ENCODE results near the gene POP7. TPM values are rescaled to one million over a fixed set of nuclear protein-coding genes. Genes with fewer than 3 reads are reported as not detected.

POP7 gene
- total RNA-seq, 1 experiment from 2014 or later = 96.9 TPM

GRCh38 chr7:100710452-100710851 is 4.5 kb downstream of the POP7 start:
- no peak overlapping the region for H3K18ac ChIP-seq (ENCODE audit: insufficient read length, low read depth, low read length)
- H3K79me2 ChIP-seq (ENCODE audit: insufficient read depth, low read length) = peaks cover 8% of the 10 kb centered on the region; the same call in 1 of the 2 replicates
- no peak overlapping the region for H3K4me2 ChIP-seq (ENCODE audit: insufficient read depth, insufficient read length, low read length)
- no peaks in the 10 kb centered on the region for H3K27me3 ChIP-seq (ENCODE audit: insufficient read depth, low read length)
- no peaks in the 10 kb centered on the region for H4K20me1 ChIP-seq (ENCODE audit: control insufficient read depth, insufficient read depth, insufficient read length)
- no peak overlapping the region for H3K9ac ChIP-seq (ENCODE audit: extremely low read depth, insufficient read length, low read length)
- no peak for TF ChIP-seq CTCF (conservative IDR thresholded peaks at IDR 0.05)
- Mint-ChIP-seq H3K9me3 (peaks cover 0 to 2% of the 10 kb centered on the region in 2 experiments; a peak in 1 of 5 replicates), H3K36me3 (ENCODE audit: insufficient read depth in 1 of 3, low read depth in 3 of 3) (peaks cover 4 to 20% (median 17%) of the 10 kb centered on the region in 3 experiments; a peak in 6 of 7 replicates), H3K27me3 (ENCODE audit: low read depth) (peaks cover 1% of the 10 kb centered on the region), H3K27ac (no peak overlapping the region), H3K4me1 (peaks cover 9 to 10% of the 10 kb centered on the region in 2 experiments), H3K4me3 (no peak overlapping the region)
- no peak overlapping the region for H3T11ph ChIP-seq (ENCODE audit: low read length)
- H3K4ac ChIP-seq (ENCODE audit: low read depth, low read length) = no peak overlapping the region
- no peak overlapping the region for H4K5ac ChIP-seq (ENCODE audit: insufficient read length, low read depth, low read length)
- H2AK5ac ChIP-seq (ENCODE audit: insufficient read length, low read length) = no peak overlapping the region
- H2BK20ac ChIP-seq (ENCODE audit: low read depth, low read length, poor library complexity, severe bottlenecking) = no peak overlapping the region
- H3K23ac ChIP-seq (ENCODE audit: insufficient read length, low read depth, low read length) = no peak overlapping the region
- H3K4me1 ChIP-seq (ENCODE audit: insufficient read depth, low read length) = no peaks in the 10 kb centered on the region
- H2BK5ac ChIP-seq (ENCODE audit: insufficient read length, low read length) = no peak overlapping the region
- WGBS (ENCODE audit: extremely low coverage, insufficient read length, low lambda C conversion rate) = no CpG with 5 or more reads among the region's 4 CpGs
- no peaks in the 10 kb centered on the region for H3K9me3 ChIP-seq (ENCODE audit: control insufficient read depth, low read depth, low read length)
- H3K23me2 ChIP-seq (ENCODE audit: insufficient read length, low read depth, low read length, poor library complexity, severe bottlenecking) = peaks cover 13% of the 10 kb centered on the region
- H2BK15ac ChIP-seq (ENCODE audit: low read depth, low read length) = no peak overlapping the region
- no peak overlapping the region for H4K8ac ChIP-seq (replicated peaks; ENCODE audit: insufficient read length, low read depth, low read length)
- H4K91ac ChIP-seq (ENCODE audit: insufficient read length, low read depth, low read length) = no peak overlapping the region
- no peak overlapping the region for H3K27ac ChIP-seq (ENCODE audit: insufficient read length, low read depth, low read length)
- H2BK120ac ChIP-seq (ENCODE audit: low read depth, low read length, poor library complexity, severe bottlenecking) = no peak overlapping the region
- H3K14ac ChIP-seq (ENCODE audit: insufficient read depth, low read length) = no peak overlapping the region
- no peak for DNase-seq
- peaks cover 5% of the 10 kb centered on the region for H3K79me1 ChIP-seq (ENCODE audit: insufficient read depth, low read depth, low read length, poor library complexity, severe bottlenecking)
- no peak overlapping the region for H2AFZ ChIP-seq (ENCODE audit: low read length)
- H2BK12ac ChIP-seq (ENCODE audit: insufficient read length, low read depth, low read length) = no peak overlapping the region
- H3K56ac ChIP-seq (ENCODE audit: insufficient read length, low read depth, low read length) = no peak overlapping the region
